Body of pancreas (tissue), 4 donors: ENCODE results near the gene IL22. TPM values are rescaled to one million over a fixed set of nuclear protein-coding genes. Genes with fewer than 3 reads are reported as not detected.
A peak's percentile ranks its signal among the peaks of the same experiment; 100 is the strongest.

Experiments used
- ATAC-seq: fragments of 150-250 bp; one replicate; pipeline ENCODE4 v1.9.1; 2016
- DNase-seq, 4 donors: peaks; one replicate each; pipeline ENCODE4 v3.0.0-alpha.2; 2019
- H3K27ac ChIP-seq, 4 donors: fragments of 200-600 bp; sonication (generic); 1 replicate in 3 of 4; 2 replicates in 1 of 4; pipeline versions ENCODE4 v1.5.1 to v1.6.1; 2016 to 2019; ENCODE audit warnings: mild to moderate bottlenecking in 1 of 4, mixed read lengths in 1 of 4, moderate library complexity in 1 of 4
- H3K27me3 ChIP-seq, 2 donors: fragments of 200-600 bp; sonication (generic); one replicate each; pipeline ENCODE4 v1.6.0; 2016; ENCODE audit warnings: mild to moderate bottlenecking in 1 of 2
- H3K36me3 ChIP-seq, 2 donors: fragments of 200-600 bp; sonication (generic); replicated peaks in 1 of 2; 2 replicates each; pipeline ENCODE4 v1.5.1; 2016; ENCODE audit warnings: low read depth in 2 of 2; ENCODE audit not compliant: insufficient read depth in 1 of 2
- H3K4me1 ChIP-seq: fragments of 200-600 bp; sonication (generic); one replicate; pipeline ENCODE4 v1.6.0; 2016
- H3K4me3 ChIP-seq, 2 donors: fragments of 200-600 bp; sonication (generic); 1 replicate in 1 of 2; 2 replicates in 1 of 2; pipeline ENCODE4 v1.5.1; 2016 to 2019
- H3K9me3 ChIP-seq, 3 donors: fragments of 200-600 bp; sonication (generic); 1 replicate in 2 of 3; 2 replicates in 1 of 3; pipeline ENCODE4 v1.5.1; 2016
- CTCF ChIP-seq, 7 experiments: fragments of 450-650 bp in 4 of 7; fragments of 200-600 bp in 3 of 7; sonication (generic) in 3 of 7; IDR thresholded peaks; one replicate each; pipeline ENCODE4 v1.5.1; 2016 to 2019; ENCODE audit warnings: antibody characterized with exemption in 7 of 7
- POLR2A ChIP-seq, 3 donors: fragments of 450-650 bp; IDR thresholded peaks; one replicate each; pipeline ENCODE4 v1.6.1; 2016; ENCODE audit warnings: antibody characterized with exemption in 3 of 3, mild to moderate bottlenecking in 2 of 3
- WGBS, 2 donors: methylation state at CpG; one replicate each; pipeline ENCODE4 v1.1.5; 2017; 5-methylcytosine and 5-hydroxymethylcytosine counted together
- intact Hi-C: fragments of 100-400 bp; cut with DNase I; formaldehyde crosslinking; loops from one replicate; pipeline ENCODE4 v1.15.1; 2023
- total RNA-seq, 2 donors: library from RNA; depleted of rRNA; stranded (reverse); fragments of >200 nt; gene quantifications; one replicate each; pipeline ENCODE4 v1.1.0, GENCODE V29; 2016

IL22 gene
- total RNA-seq, 2 donors from 2014 or later: not detected

GRCh38 chr12:68224613-68225285 is 28.7 kb downstream of the IL22 start:
- Histone ChIP-seq H3K27me3 (no peaks in the 10 kb centered on the region), H3K27ac (no peak overlapping the region), H3K4me1 (peaks cover 10% of the 10 kb centered on the region), H3K36me3 (no peaks in the 10 kb centered on the region), H3K9me3 (no peaks in the 10 kb centered on the region), H3K4me3 (no peak overlapping the region)
- no peak for DNase-seq
- ATAC-seq: no peak
- TF ChIP-seq POLR2A (IDR thresholded peaks at IDR 0.05): no peak
- TF ChIP-seq CTCF (IDR thresholded peaks at IDR 0.05): no peak
- intact Hi-C loops: loop anchor here (5.0 kb wide), 1 partner anchor 88 kb away; no protein-coding TSS in a partner anchor
- 50 to 60% methylated on average over 3 of the region's 3 CpGs for WGBS, 2 donors

- 3 to 4% methylated on average over 12 of the region's 12 CpGs for WGBS, 2 donors
- peaks cover 10% of the 10 kb centered on the region for H3K4me1 ChIP-seq
- peak; percentile 85 to 89 (median 88) for DNase-seq
- intact Hi-C loops: no loop called here
- H3K4me3 ChIP-seq: no peak overlapping the region
- no peak for TF ChIP-seq POLR2A (IDR thresholded peaks at IDR 0.05)
- peak; percentile 62 to 94 (median 88) for TF ChIP-seq CTCF (IDR thresholded peaks at IDR 0.05)
- H3K27ac ChIP-seq: no peak overlapping the region
- no peaks in the 10 kb centered on the region for H3K36me3 ChIP-seq
- no peaks in the 10 kb centered on the region for H3K27me3 ChIP-seq
- peak; percentile 99 for ATAC-seq
- no peaks in the 10 kb centered on the region for H3K9me3 ChIP-seq
Measured at GRCh38 chr12:68223067-68223747, 30.2 kb downstream of the IL22 start.

- no peak overlapping the region for H3K27ac ChIP-seq
- WGBS, 2 donors: 42 to 52% methylated on average over 6 of the region's 6 CpGs
- no peaks in the 10 kb centered on the region for H3K27me3 ChIP-seq
- H3K9me3 ChIP-seq: no peaks in the 10 kb centered on the region
- no peaks in the 10 kb centered on the region for H3K36me3 ChIP-seq
- ATAC-seq: no peak
- H3K4me3 ChIP-seq: no peak overlapping the region
- intact Hi-C loops: no loop called here
- no peak for TF ChIP-seq POLR2A (IDR thresholded peaks at IDR 0.05)
- no peak for TF ChIP-seq CTCF (IDR thresholded peaks at IDR 0.05)
- peaks cover 10% of the 10 kb centered on the region for H3K4me1 ChIP-seq
- peak in 2 of 4 donors; percentile 16 to 24 for DNase-seq
Measured at GRCh38 chr12:68222326-68222725, 31.1 kb downstream of the IL22 start.

GRCh38 chr12:68221497-68221896 is 31.9 kb downstream of the IL22 start:
- Histone ChIP-seq H3K4me3 (no peak overlapping the region), H3K27ac (no peak overlapping the region), H3K27me3 (no peaks in the 10 kb centered on the region), H3K36me3 (no peaks in the 10 kb centered on the region), H3K4me1 (peaks cover 10% of the 10 kb centered on the region), H3K9me3 (no peaks in the 10 kb centered on the region)
- no peak for ATAC-seq
- TF ChIP-seq CTCF (IDR thresholded peaks at IDR 0.05): no peak
- no peak for TF ChIP-seq POLR2A (IDR thresholded peaks at IDR 0.05)
- intact Hi-C loops: no loop called here
- WGBS, 2 donors: 50 to 66% methylated on average over 1 of the region's 1 CpG
- no peak for DNase-seq
